Measurements from ENCODE around the gene ITFG1.

Gene ITFG1

DNA sequence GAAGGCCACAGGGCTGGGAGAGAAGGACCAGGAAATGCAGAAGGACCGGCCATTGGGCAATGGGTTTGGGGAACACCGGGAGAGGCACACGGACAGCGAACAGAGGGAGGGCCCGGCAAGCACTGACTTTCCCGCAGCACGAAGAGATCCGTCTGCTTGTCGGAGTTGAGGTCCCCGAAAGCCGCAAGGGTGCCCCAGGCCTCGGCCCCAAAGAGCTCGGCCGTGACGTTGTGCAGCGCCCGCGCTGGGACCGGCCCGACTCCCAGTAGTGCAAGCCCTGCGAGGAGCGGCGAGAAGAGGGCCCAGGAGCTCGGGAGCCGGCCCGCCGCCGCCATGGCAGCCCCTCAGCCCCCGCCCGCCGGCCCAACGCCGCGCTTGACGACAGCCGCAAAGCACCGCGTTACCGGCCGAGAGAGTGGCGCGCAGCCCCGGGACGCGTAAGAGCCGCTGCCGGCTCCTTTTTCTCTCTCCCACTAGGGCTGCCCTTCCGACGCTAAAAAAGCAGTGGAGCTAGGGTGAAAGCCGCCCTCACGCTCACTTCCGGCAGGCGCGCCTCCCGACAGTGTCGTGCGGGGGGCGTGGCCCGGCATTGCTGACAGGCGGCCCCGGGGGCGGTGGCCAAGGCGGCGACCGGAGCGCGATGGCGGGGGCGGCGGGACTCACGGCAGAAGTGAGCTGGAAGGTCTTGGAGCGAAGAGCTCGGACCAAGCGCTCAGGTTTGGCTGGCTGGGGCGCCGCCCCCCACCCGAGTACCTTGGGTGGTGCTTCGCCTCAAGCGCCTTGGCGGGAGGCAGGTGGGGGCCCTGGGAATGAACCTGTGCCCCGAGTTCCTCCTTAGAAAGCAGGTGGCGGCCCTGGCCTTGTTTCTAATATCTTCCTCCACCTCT, at the start of gene ITFG1, which contains the start of gene PHKB:
TSS of gene ITFG1 (minus strand) at position 353 of the 887 bp plus-strand sequence. CDS start at position 335, 18 bp downstream.
TSS of gene PHKB (plus strand) at position 621 of the 887 bp plus-strand sequence. CDS start at position 641, 20 bp downstream.
- peak; percentile 65 for DNase-seq (ENCODE audit: low read depth, low spot score)

DNA sequence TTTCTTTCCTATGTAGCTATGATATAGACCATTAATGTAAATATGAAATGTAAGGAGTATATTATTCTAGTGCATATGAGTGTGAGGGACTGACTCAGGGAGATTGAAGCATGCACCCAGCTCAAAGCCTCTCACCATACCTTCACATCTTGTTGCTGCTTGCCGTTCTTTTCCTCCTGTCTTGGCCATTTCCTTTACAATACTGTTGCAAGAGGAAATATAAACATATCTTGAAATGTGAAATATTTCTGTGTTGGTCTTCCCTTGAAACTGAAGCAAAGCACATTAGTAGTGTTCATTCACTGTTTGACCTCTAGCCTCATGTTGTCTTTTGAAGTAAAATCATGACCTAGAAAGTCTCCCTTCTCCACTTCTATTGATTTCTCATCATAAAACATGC, 46.8 kb upstream of the ITFG1 start:
- DNase-seq (ENCODE audit: low read depth, low spot score): no peak

GRCh38 chr16:47506800-47507199, 45.9 kb upstream of the ITFG1 start:
- no peak for DNase-seq (ENCODE audit: low read depth, low spot score)

DNA sequence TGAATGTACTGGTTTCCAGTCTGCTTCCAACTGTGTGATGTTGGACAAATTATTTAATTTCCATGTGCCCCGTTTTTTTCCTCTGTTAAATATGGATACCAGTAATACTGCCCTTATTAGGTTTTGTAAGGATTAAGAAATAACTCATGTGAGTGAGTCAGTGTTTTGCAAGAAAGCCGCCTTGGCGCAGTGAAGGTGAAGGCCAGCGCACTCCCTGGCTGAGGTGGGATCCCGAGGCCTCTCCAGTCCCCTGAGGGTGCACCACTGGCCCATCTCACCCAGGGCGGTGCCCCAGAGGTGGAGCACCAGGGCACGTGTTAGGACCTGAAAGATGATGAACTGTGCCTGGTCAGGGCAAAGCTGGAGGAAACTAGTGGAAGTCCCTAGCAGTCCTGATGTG, 43.7 kb upstream of the ITFG1 start:
- DNase-seq (ENCODE audit: low read depth, low spot score): no peak

DNA sequence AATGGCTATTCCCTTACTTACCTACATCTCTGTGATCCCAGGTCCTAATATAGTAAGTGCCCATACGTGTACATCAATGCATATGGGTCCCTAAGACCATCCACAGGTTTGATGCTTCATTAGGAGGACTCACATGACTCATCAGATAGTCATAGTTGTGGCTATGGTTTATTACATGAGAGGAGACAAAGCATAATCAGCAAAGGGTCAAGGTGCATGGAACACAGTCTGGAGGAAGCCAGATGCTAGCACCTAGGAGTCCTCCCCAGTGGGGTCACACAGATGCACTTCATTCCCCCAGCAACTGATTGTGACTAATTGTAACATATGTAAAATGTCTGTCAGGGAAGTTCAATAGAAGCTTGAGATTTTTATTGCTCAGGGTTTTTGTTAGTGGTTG, 43.1 kb upstream of the ITFG1 start:
- no peak for DNase-seq (ENCODE audit: low read depth, low spot score)

- DNase-seq (ENCODE audit: low read depth, low spot score): no peak
Observed at GRCh38 chr16:47499700-47500264, 38.9 kb upstream of the ITFG1 start.

- DNase-seq (ENCODE audit: low read depth, low spot score): no peak
Observed at GRCh38 chr16:47499080-47499699, 38.3 kb upstream of the ITFG1 start.

DNA sequence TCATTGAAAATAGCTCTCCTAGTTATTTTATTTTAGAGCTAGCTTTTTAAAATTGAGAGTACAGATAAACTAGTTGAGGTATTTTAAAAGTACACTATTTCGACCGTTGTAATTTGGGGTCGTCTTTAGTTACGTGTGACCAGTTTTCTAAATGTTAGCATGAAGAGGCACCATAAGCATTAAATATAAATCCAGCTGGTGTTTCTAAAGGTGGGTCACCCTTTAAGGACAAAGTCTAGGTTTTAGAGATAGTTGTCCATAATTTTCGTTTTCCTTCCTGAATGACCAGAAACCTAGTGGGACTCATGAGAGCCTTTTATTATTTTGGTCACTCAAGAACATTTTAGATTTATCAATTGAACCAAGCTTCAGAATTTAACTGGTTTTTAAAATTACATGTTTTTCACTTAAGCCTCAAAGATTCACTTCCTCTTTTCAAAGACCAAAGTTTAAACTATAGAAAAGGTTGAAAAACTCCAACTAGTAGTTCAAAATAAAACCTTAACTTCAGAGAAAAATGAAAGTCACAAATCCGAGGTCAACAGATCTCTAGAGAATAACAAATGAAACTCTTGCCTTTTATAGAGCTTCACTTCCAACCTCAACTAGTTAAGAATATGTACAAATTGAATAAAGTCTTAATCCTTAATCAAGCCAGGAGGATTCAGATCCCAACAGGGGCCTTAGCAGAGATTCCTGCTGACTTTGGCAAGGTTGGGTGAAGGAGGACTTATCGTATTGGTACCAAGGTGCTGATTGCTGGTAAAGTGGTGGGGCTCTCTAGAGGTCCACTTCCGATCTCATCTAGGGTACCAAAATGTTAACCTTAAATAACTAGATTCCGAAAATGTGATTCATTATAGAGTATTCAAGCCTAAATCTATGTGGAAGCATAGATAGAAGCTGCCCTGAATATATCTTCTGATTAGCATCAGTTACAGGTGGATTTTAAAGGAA, 32.8 kb upstream of the ITFG1 start:
- DNase-seq (ENCODE audit: low read depth, low spot score): no peak

DNA sequence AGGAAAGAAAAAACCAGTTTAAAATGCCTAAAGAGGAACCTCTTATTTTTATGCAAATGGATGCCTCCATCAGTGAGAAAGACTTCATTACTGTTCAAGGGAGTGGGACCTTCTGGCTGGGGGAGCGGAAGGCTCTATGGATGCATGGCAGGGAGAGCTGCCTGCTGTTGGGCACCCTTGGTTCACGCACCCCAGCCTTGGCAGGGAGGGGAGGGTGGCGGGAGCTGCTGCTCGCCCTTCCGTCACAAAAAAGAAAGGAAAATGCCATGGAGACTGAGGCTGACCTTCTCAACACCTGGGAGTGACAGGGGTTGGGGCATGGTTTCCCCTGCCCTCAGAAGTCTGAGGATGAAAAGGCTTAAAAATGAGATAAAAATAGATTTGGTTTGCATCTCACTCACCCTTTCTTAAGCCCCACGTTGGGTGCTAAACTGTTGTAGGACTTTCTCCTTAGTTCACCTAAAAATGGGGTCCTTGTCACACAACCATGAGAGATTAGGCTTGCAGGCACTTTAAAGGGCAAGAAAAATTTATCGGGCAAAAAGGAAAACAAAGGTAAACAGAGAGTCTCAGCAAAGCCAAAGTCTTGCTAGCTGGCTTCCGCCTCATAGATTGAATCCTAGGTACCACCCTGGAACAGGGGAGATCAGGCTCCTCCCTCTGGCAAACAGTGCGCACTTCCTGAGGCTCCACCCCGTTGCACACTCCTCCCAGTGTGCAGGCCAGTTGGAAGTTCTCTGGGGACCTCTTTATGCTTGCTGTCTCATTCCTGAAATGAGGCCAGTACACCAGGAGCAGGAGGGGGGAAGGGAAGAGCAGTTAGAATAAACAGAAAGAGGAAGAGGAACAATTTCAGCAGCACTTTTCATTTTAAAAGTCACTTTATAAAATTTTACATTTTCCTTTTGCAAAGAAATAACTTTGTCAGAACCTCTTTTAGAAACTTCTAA, 31.8 kb upstream of the ITFG1 start:
- DNase-seq (ENCODE audit: low read depth, low spot score): peak; percentile 12

DNA sequence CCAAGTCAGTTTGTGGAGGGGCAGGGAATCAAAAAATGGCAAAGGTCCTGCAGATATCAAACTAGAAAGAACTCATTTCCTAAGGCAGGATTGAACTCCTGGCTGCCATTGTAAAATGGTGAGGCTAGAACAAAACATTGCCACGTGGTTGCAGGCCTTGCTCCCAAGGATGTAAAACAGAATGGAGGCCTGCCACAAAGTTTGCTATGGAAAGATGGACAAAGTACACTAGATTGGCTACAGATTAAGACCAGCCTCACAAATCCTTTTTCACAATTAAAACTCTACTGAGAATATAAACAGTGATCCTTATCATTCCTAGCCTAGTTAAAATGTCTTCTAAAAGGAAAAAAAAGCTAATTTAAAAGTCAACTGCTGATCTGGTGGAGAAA, 31.2 kb upstream of the ITFG1 start:
- no peak for DNase-seq (ENCODE audit: low read depth, low spot score)

GRCh38 chr16:47490471-47490870, 29.6 kb upstream of the ITFG1 start:
- no peak for DNase-seq (ENCODE audit: low read depth, low spot score)

DNA sequence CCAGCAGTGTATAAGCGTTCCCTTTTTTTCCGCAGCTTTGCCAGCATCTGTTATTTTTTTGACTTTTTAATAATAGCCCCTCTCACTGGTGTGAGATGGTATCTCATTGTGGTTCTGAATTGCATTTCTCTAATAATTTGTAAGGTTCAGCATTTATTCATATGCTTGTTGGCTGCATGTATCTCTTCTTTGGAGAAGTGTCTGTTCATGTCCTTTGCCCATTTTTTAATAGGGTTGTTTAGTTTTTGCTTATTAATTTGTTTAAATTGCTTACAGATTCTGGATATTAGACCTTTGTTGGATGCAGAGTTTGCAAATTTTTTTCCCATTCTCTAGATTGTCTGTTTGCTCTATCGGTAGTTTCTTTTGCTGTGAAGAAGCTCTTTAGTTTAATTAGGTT, 27.2 kb upstream of the ITFG1 start:
- DNase-seq (ENCODE audit: low read depth, low spot score): no peak

GRCh38 chr16:47486856-47487255, 26.0 kb upstream of the ITFG1 start:
- no peak for DNase-seq (ENCODE audit: low read depth, low spot score)

GRCh38 chr16:47483616-47484015, 22.8 kb upstream of the ITFG1 start:
- no peak for DNase-seq (ENCODE audit: low read depth, low spot score)

GRCh38 chr16:47481698-47482374, 21.0 kb upstream of the ITFG1 start:
- no peak for DNase-seq (ENCODE audit: low read depth, low spot score)

- no peak for DNase-seq (ENCODE audit: low read depth, low spot score)
Observed at GRCh38 chr16:47480410-47480809, 19.5 kb upstream of the ITFG1 start.

- no peak for DNase-seq (ENCODE audit: low read depth, low spot score)
Observed at GRCh38 chr16:47477679-47478078, 16.8 kb upstream of the ITFG1 start.

- no peak for DNase-seq (ENCODE audit: low read depth, low spot score)
Observed at GRCh38 chr16:47476654-47477345, 15.9 kb upstream of the ITFG1 start.

GRCh38 chr16:47475786-47476185, 14.9 kb upstream of the ITFG1 start:
- DNase-seq (ENCODE audit: low read depth, low spot score): no peak
